Activated CD4-positive, alpha-beta T cell treated with anti-CD3 and anti-CD28 coated beads, Interleukin-2, Interleukin-6, amounts not matched to agents 100 ng/mL and 50 ng/mL, durations not matched to agents 16 hours and 8 hours (primary cell): ENCODE data around the gene SERPINB3.
"Not testable (repeated sequence)": the region's sequence is repeated elsewhere in the genome, so short reads cannot be mapped to it uniquely, and the experiment has no call there.

Experiments used
- DNase-seq: peaks from one replicate; pipeline ENCODE4 v3.0.0-alpha.2; 2020

The SERPINB3 gene

GRCh38 chr18:63661750-63662149, at the start of gene SERPINB3:
Gene SERPINB3, minus strand, starts transcription at chr18:63661893. Its CDS starts 677 bp downstream, at chr18:63661216.
- DNase-seq = not testable (repeated sequence)

- no peak for DNase-seq
Observed at GRCh38 chr18:63708650-63709049, 47.0 kb upstream of the SERPINB3 start.

GRCh38 chr18:63707816-63708215, 46.1 kb upstream of the SERPINB3 start:
- DNase-seq = no peak

DNA sequence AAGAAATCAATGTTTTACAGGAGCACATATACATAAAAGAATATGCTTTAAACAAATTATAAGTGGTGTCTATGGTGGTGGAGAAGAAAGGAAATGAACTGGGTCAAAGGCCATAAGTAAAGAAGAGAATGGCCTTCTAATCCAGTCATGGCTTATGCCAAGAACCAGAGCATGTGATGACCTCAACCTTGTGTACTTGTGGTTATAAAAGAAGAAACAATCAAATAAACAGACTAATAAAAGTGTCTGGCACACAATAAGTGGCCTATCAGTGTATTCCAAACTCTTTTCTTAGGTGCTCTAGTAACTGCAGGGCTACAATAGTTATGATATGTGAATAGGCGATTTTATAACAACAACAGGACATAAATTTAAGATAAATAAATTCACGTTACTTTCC, 43.7 kb upstream of the SERPINB3 start:
- no peak for DNase-seq

DNA sequence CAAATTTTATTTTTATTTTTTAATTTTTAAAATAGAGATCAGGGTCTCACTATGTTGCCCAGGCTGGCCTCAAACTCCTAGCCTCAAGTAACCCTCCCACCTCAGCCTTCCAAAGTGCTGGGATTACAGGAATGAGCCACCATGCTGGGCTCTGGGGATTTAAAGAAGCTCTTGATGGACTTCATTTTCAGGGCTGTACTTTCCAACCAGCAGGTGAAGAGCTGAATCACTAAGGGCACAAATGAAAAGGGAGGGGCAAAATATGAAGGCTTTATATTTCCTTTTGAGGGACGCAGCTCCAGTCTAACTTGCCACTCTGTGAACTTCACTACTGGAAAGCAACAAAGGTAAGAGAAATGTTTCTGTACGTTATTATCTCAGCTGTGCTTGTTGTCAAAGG, 41.0 kb upstream of the SERPINB3 start, which contains the start of gene SERPINB11:
SERPINB11 (plus strand) TSS at position 301 of the 400 bp plus-strand sequence. CDS start 7,234 bp downstream, outside the sequence.
- DNase-seq = no peak

DNA sequence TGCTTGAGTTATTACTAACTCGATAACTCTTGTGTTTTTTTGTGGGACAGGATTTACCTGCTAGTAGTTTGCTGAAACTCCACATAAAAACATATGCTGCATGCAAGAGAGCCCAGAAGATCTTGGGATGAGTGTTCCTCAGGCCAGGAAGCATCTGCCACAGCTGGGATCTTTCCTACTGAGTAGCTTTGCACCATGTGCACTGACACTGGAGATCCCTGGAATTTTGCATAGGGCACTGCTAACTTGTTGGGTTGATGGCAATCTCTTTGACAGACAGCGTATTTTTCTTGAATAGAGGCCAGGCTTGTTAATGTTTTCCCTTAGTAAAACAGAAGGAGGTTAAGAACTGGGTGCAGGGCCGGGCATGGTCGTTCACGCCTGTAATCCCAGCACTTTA, 40.3 kb upstream of the SERPINB3 start:
- DNase-seq = no peak

DNA sequence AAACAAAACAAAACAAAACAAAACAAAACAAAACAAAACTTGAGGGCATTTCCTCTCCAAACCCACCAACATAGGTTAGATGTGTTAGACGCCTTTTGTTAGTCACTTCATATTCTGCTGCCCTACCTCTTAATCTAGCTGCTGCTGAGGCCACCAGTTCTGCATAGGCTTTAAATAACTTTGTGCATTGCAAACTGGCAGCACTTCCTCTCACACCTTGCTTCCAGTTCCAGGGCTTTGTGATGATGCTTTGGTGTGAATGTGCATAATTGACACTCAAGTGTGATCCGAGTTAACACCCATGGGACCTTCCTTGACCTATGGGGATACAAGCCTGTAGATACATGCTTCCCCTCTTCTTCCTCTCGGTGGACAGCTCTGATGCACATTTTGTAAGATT, 38.8 kb upstream of the SERPINB3 start:
- no peak for DNase-seq

GRCh38 chr18:63697097-63697660, 35.5 kb upstream of the SERPINB3 start:
- DNase-seq = no peak

DNA sequence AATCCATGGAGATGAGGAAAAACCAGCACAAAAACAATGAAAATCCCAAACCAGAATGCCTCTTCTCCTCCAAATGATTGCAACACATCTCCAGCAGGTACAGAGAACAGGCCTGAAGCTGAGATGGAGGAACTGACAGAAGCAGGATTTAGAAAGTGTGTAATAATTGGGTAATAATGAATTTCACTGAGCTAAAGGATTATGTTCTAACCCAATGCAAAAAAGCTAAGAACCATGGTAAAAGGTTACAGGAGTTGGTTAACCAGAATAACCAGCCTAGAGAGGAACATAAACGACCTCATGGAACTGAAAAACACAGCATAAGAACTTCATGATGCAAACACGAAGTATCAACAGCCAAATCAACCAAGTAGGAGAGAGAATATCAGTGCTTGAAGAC, 27.4 kb upstream of the SERPINB3 start:
- DNase-seq = no peak

GRCh38 chr18:63686871-63687270, 25.2 kb upstream of the SERPINB3 start:
- no peak for DNase-seq

DNA sequence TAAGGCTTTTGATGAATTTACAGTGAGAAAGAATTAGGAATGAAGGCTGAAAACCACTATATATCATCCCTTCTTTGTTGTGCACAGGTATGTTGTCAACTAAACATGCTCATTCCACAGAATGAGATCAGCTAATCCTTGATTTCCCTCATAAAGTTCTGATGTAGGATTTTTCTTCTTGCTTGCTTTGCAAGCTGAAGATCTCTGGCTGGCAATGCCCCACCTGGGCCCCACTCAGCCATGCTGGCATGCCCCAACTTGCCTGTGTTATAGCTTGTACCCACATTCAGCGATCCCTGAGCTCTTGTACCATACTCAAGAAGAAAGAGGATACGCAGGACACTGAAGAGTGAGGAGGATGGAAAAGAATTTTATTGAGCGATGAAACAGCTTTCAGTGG, 23.0 kb upstream of the SERPINB3 start:
- DNase-seq = no peak

DNA sequence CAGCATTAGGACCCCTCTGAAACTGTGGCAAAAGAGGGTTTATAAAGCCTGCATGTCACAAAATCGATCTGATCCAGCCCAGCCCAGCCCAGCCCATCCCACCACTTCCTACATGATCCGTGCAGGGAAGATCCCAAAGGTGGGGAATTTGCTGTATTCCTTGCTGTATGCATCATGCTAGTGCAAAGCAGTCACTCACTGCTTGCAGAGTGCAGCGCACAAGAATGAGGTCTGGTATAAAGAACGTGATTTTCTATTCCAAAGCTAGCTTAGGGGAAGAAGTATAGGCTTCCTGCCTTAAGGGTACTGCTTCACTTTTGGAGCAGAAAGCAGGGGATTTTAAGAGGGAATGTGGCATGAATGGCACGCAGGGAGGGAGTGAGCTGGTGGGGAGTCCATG, 22.2 kb upstream of the SERPINB3 start:
- no peak for DNase-seq

GRCh38 chr18:63683152-63683551, 21.5 kb upstream of the SERPINB3 start:
- DNase-seq = no peak

- DNase-seq = no peak
Observed at GRCh38 chr18:63681449-63682340, 20.0 kb upstream of the SERPINB3 start.

- DNase-seq = no peak
Observed at GRCh38 chr18:63679820-63680606, 18.3 kb upstream of the SERPINB3 start.

DNA sequence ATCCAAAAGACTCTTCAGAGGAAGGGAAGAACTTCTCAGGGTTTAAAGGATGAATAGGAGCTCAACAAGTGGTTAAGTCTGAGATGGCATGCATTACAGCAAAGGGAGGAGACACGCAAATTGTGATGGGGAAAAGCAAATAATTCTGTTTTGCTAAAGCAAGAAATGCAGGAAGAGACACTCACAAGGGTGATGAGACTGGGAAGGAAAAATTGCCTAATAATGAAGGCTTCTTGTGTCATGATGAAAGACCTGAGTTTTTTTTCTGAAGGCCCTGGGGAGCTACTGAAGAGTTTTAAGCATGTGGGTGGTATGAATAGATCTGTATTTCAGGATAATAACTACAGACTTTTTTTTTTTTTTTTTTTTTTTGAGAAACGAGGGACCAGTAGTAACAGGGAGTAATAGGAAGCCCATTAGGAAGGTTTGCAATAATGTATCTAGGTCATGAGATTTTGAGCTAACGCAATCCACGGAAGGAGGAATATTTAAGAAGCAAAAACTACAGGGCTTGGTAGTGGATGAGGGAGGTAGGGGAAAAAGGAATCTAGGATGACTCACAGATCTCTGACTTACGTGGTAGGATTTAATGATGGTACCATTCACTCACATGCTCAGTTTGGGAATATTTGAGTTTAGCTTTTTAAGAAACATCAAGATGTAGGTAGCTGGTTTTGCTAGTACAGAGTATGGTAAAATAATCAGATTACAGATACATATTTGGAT, 16.0 kb upstream of the SERPINB3 start:
- no peak for DNase-seq

DNA sequence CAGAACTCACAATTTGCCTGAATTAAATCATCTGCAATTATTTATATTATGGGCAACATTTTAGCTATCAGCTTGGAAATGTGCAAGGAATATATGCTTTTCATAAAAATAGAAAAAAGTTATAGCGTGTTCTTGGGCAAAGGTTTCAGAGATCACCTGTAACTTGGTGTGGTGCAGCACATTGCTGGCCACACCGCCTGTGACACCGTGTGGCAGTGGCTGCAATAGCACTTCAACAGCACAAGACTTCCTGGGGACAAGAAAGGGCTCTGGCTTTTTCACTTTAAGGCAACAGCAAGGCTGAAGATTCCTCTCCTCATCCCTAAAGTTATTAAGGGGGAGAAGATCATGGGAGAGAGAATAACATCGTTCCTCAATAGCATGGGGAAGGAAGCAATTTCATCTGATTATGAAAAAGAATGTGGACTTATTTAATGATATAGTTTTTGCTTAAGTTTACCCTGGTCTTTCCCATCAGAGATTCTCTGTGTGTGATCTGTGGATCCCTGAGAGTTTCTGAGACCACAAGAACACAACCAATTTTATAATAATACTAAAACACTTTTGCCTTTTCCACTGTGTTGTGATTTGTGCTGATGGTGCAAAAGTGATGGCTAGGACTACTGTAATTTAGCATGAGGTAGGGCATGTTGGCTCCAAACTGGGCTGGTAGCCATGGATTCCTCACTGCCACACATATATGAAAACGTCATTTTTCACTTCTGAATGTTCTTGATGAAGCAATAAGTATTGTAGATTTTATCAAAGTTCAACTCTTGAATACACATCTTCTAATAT, 15.0 kb upstream of the SERPINB3 start:
- no peak for DNase-seq

- no peak for DNase-seq
Observed at GRCh38 chr18:63664571-63664970, 2.9 kb upstream of the SERPINB3 start.

GRCh38 chr18:63658920-63659319, 2.8 kb downstream of the SERPINB3 start:
- DNase-seq = not testable (repeated sequence)

- DNase-seq = not testable (repeated sequence)
Observed at GRCh38 chr18:63650271-63650670, 11.4 kb downstream of the SERPINB3 start.

DNA sequence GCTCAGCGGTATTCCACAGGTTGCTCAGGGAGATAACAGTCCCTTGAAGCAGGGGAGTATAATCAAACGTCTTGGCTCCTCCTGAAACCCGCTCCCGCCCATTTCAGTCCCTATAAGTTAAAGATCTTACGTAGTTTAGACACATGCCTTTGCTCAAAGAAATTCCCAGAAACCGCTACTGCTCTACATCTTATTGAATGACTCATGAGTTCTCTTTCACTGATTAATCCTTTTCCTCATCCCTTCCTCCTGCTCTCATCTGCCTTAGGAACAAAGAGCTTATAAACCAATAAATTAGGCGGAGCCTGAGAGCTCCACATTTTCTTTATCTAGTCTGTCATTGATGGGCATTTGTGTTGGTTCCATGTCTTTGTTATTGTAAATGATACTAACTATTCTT, 13.5 kb downstream of the SERPINB3 start:
- no peak for DNase-seq

DNA sequence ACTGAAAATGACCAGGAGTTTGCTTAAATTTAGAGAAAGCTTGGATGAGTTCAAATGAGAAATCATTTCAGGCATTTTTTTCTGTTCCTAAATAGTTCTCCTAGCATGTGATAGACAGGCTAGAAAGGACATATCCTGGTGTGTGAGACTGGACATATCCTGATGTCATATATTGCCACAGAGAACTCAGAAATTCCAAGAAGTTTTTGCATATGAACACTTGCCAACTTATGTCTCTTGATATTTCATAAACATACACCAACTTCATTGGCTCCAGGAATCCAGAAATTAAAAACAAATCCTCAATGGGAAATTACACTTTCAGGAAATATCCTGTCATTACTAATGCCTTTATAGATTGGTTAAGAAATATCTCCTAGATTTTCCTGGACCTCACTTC, 14.8 kb downstream of the SERPINB3 start:
- DNase-seq = no peak
